ENCODE data around the gene SMYD3.

GRCh38 chr1:246040200-246040890, 466.7 kb downstream of the SMYD3 start:
- TF ChIP-seq CTCF (IDR thresholded peaks at IDR 0.05; ENCODE audit: insufficient read depth, low read depth, low read length) (no peak), EZH2 (IDR thresholded peaks at IDR 0.05; ENCODE audit: insufficient read depth, low read length) (no peak)

All from astrocyte (in vitro differentiated cells and primary cell).